Left forelimb (tissue), 1 donor: Measurements from ENCODE around the gene THYN1.

ENCODE experiments used
- DNase-seq: peaks from one replicate; pipeline ENCODE4 v3.0.0-alpha.2; 2018; ENCODE audit warnings: low spot score

THYN1 gene

DNA sequence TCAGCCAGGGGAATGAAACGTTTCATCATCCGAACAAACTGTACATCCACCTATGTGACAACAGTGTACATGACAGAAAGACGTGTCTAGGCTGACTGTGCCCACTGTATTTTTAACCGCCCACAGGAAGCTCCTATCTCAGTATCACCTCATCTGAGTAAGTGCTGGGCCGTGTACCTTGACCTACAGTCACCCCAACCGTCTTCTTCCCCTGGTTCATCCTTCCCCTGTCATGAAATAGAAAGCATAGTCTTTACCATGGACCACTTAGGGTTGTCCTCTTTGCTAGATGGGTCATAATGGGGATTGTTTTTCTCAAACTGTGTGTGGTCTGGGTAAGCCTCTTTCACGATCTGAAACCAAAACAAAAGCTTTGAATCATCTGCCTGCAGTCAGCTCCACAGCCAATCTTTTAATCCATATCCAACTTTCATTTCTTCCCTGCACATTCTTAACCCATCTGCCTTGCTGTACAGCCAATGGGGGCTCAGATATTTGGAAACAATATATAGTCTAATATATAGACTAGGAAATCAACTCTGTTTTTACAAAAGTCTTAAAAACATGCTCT, 4.2 kb downstream of the THYN1 start:
- DNase-seq: no peak

DNA sequence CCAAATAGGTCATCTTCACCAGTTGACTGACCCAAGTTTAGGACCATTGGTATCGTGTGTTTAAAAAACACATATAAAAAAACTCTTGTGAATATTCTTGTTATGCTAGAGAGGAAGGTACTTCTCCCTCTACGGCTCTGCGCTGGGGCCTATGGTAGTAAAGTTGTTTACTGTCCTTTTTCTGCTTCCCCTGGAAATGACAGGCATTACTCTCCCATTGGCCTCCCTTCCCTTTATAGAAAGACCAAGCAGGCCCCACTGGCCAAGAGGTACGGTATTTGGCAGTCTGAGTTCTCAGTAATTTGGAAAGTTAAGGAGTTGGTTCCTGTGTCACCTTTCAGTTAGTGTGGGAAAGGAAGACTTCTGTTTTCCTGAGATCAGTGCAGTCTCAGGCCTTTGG, 6.5 kb downstream of the THYN1 start:
- no peak for DNase-seq

DNA sequence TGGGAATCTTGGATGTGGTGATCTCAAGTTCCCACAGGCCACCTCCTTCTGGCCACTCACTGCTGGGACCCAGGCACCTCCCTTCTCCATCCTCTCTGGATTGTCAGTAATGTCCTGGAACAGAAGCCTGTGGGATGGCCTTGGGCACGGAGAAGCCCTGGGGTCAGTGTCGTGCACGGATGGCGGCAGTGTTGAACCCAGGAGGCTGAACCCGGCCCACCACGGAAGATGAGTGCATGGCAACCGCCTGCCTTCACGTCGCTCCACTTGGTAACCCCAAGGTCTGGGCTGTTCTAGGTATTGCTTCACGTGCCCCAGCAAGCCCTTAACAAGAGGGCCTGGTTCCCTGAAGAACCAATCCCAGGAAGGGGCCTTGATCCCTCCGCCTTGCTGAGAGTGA, 7.1 kb downstream of the THYN1 start:
- DNase-seq: no peak

DNA sequence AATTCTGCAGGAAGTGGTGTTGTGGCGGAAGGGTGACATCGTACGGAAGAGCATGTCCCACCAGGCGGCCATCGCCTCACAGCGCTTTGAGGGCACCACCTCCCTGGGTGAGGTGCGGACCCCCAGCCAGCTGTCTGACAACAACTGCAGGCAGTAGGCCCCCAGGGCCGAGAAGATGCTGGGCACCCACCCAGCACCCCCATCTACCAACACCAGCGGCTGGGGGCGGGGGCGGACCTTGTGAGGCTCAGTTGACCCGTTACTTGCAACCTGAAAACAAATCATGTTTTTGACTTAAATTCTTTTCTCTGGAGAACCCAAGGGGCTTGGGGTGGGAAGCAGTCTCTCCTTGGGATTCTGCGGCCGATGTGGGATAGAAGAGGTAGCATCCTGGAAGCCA, 7.7 kb downstream of the THYN1 start:
- DNase-seq: no peak

DNA sequence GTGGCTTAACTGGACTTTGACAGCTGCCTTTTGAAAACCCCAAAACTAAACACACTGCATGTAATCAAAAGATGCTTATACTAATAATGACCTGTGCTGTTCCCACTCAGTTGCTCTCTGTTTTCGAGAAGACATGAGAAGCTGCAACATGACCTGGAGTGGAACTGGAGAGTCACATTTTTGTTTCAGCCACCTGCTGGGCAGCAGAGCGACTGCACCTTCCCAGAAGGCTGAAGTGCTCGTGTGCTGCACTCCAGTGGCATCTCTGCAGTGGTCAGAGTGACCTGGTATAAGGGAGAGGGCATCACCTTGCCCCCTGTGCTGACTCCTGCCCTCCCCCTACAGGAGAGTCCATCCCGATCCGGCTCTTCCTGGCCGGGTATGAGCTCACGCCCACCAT, 8.6 kb downstream of the THYN1 start:
- DNase-seq: no peak

DNA sequence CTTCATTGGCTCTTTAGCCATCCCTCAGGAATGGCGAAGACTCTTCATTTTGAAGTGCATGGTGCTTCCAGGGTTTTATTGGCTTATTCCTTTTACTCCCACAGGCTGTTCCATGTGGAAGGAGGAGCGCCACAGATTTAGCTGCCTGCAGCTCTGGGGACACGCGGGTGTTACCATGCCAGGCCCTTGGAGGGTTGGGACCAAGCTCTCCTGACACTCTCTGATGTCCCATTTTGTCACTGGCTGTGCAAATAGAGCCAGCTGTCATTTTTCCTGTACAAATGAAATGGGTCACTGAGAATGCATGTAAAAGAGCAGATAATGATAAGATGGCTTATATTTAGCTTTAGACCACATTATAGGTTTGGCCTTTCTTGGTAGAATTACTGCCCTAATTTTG, 9.2 kb downstream of the THYN1 start:
- DNase-seq: no peak

DNA sequence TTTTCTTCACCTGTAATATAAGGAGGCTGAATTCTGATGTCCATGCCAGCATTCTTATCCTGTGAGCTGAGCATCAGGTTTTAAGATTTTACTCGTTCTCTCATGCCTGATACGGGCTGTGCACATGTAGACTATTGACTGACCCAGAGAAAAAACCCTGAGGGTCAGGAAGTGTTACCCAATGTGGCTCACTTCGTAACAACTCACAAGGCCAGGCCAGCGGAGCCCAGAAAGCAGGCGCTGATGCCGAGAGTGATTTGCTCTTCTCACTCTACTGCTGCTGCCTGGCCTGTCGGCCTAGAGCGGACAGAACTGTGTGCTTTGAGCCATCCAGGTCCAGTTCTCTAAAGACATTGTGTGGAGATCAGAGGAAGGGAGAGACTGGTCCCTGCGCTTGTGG, 10.8 kb downstream of the THYN1 start:
- no peak for DNase-seq

DNA sequence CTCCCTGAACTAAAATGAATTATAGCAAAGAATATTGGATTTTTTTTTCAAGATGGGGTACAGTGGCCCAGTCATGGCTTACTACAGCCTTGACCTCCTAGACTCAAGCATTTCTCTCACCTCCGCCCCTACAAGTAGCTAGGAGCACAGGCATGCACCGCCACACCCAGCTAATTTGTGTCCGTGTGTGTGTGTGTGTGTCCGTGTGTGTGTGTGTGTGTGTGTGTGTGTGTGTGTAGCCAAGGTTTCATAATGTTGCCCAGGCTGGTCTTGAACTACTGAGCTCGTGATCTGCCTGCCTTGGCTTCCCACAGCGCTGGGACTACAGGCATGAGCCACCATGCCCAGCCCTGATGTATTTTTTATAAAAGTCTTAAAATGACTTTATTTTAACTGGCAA, 12.6 kb downstream of the THYN1 start:
- no peak for DNase-seq

DNA sequence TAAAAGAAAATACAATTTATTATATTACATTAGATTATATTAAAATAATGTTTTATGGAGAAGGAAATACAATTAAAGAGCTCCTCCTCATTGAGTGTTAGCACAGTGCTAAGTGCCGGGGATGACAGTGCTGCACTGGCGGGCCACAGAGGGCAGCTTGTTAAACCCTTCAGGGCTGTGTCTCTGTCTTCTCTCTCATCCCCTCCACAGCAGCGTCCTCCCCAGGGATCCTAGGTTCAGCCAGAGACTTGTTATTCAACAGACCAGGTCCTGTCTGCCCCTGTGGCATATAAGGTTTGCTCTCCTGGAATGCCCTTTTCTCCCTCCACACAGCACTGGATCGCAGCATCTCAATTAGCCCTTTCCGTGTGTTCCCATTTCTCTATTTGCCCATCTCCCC, 14.2 kb downstream of the THYN1 start:
- DNase-seq: no peak

DNA sequence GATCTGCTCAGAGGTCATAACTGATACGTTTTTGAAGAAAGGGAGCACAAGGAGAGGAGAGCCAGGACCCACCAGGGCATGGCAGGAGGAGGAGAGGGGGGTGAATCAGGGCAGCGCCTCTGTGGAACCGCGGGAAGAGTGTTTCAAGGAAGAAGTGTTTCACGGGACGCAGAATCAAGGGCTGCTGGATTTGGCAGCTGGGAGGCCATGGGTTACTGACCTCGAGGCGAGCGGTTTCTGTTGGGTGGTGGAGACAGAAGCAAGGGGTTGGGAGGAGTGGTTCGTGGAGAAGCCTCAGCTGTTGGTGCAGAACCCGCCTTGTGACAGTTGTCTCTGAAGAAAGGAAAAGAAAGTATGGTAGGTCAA, 15.6 kb downstream of the THYN1 start:
- no peak for DNase-seq

DNA sequence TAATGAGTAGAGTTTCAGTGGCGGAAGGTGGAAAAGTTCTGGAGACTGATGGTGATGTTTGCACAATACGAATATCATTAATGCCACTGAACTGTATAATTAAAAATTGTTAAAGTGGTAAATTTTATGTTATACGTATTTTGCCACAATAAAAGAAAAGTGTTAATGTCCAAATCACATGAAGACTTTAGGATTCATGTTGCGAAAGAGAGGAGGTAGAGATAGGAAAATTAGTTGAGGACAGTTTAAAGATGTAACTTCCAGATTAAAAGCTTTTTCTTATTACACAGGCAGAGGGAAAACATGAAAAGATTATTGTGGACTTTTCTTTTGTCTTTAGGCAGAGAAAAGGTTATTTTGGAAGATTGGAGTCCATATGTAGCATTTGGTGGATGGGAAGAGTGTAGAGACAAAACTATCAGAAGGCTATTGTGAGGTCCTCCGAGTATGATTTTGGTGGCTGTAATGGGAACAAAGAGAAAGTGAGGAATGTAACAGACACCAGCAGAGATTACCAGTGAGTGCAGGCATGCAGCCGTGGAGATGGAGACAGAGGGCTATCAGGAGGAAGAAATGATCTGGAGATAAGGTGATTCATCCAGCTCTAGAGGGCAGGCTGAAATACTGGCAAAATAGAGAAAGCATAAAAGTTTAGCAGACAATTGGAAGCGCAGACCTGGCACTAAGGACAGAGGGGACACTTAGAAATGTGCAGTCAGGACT, 16.2 kb downstream of the THYN1 start:
- DNase-seq: no peak

DNA sequence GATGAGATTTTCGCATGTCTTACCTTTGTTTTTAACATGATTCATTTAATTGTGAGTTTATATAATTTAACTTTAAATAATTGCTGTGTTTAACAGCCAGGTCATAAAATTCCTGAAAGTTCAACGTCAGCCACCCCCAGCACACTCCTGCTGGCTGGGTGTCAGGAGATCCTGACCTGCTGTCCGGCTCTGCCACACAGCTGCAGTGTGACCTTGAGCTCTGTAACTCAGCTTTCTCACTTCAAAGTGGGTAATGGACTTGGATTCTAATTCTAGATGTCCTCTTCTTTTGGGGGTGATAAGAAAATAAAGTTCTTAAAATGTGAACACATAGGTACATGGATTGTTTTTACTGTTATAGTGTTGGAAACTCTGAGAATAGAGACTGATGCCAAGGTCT, 17.8 kb downstream of the THYN1 start:
- DNase-seq: no peak

DNA sequence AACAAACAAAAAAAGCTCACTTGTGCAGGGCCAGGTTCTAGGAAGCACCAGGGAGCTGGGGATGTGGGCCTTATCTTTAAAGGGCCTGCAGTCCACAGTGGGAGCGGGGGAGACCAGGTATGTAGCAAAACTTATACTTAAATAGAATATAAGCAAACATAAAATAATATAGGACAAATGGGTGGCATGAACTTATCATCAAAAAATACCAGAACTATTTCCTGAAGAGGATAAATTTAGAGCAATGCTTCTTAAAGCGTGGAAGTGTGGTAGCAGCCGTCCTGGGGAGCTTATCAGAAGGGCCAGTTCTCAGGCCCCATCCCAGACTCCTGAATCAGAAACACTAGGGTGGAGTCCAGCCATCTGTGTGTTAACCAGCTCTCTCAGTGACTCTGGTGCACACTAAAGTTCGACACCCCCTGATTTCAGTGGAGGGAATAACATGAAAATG, 19.4 kb downstream of the THYN1 start:
- DNase-seq: no peak

DNA sequence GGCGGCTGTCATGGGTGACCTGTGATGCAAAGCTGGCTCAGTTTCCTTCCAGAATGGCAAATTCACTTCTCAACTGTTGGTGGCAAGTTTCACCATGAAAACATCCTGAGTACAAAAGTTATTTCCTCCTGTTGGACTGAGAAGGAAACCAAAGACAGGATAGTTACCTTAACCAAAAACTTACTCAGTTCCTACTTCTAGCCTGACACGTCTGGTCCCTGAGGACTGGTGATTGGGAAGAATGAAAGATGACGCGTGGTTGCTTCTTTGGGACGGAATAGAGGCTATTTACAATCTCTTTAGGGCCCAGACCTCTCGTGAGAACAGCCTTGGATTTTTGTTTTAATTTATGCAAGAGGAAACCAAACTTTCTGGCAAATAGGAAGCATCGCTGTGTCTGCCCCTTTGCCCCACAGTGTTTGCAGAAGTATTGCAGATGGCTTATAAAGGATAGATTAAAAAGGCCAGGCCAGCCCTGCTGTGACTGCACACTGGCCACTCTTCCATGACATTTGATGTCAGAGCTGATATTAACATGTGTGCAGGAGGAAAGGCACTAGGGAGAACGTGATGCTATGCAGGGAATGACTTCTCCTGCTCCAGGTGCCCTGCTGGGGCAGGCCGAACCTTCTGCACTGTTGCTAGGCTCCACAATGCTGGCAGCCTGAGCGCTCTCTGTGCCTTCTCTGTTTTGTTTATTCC, 21.0 kb downstream of the THYN1 start:
- DNase-seq: no peak

DNA sequence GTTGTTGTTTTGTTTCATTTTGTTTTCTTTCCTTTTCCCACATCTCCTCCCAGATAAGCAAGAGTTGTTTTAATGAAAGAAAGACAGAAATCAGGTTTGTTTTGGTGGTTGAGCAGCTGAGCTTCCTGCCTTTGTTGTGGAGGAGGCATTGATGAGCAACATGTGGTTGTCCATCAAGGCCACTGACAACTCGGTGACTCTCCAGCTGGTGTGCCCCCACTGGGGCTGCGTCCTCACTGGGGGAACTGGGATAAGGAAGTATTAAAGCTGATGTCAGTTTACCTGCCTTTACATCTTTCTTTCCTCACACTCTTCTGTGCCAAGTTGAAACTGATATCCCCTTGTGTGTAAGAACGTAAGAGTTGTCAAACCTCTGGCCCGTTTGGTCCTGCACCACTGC, 22.8 kb downstream of the THYN1 start:
- no peak for DNase-seq

DNA sequence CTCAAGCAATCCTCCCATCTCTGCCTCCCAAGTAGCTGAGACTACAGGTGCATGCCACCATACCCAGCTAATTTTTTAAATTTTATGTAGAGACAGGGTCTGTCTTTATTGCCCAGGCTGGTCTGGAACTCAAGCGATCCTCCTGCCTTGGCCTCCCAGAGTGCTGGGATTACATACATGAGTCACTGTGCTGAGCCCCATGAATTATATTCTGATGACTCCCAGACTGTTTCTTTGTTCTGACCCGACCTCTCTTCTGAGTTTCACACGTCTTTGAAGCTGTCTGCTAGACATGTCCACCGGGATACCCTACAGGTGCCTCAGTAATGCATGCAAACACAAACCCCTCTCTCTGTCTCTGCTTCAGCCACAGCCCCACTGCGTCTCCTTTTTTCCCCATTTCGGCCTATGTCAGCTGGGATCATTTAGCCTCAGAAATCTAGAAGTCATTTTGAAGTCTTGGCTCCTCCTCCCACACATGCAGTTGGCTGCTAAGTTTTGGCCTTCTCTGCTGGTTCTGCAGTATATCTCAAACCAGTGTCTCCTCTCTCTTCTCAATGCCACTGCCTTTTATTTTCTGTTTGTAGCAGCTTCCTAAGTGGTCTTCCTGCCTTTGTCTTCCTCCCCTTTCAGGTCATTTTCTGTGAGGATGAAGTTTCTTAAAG, 23.9 kb downstream of the THYN1 start:
- DNase-seq: no peak

DNA sequence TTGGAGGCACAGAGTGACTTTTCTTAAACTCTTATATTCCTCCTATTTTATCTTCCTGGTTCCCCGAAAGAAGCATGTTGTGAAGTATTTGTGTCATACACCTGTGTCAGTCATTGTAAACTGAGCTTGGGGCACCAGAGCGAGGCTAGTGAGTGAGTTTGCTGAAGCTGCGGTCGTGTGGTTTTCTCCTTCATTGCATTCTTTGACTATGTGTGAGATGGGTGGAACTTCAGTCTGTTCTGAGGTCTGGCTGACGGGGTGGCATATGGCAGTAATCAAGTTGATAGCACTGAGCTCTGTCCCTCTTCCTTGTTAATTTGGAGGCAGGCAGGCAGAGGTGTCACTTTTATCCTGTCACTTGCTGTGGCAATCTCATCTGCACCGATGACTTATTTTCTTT, 24.5 kb downstream of the THYN1 start:
- no peak for DNase-seq

DNA sequence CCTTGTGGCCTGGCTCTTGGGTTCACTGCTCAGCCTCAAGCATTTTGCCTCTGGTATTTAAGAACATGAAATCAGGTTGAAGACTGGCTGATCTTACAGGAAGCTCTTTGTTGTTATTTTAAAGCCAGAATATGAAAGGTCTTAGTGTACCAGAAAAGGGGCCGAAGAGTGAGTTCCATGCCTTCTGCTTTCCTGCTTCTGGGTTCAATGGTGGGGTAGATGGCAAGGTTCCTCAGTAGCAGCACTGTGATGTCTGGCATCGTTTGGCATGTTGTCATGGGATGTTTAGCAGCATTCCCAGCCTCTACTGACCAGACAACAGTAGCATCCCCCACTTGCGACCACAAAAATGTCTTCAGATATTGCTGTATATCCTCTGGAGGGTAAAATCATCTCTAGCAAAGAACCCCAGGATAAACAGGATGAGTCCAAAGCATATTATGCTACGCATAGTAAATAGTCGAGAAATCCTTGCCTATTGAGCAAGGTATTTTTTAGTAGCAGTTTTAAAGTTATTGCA, 26.3 kb downstream of the THYN1 start:
- DNase-seq: no peak

DNA sequence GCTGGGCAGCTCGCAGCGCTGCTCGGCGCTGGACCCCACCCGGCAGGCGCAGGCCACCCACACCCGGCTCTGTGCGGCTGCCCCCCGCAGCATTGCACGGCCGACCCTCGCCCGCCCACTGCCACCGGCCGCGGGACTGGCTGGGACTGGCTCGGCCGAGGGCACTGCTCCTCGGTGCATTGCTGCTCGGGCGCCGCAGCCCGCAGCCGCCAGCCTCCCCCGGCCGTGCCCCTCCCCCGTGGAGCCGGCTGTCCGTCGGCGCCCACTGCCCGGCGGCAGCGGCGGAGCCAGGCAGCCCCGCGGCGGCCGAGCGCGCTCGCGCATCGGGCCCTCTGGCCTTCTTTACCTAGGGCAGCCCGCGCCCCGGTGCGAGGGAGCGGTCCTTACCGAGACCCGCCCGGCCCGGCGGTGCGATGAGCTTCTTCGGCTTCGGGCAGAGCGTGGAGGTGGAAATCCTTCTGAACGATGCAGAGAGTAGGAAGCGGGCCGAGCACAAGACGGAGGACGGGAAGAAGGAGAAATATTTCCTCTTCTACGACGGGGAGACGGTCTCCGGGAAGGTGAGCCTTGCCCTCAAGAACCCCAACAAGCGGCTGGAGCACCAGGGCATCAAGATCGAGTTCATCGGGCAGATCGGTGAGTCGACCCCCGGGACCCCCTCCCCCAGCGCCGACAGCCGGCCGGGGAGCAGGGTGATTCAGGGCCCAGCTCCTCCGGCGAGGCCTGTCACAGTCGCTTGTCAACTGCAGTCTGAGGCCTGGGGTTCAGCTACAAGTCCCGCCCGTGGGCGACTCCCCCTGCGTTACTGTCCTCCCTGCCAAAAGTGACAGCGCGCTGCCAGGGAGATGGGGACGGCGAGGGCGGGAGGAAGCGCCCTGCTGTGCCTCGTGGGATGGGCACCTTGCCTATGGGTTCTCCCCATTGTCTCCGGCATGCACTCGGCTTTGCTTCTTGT, 28.2 kb downstream of the THYN1 start:
- peak; percentile 74 for DNase-seq

DNA sequence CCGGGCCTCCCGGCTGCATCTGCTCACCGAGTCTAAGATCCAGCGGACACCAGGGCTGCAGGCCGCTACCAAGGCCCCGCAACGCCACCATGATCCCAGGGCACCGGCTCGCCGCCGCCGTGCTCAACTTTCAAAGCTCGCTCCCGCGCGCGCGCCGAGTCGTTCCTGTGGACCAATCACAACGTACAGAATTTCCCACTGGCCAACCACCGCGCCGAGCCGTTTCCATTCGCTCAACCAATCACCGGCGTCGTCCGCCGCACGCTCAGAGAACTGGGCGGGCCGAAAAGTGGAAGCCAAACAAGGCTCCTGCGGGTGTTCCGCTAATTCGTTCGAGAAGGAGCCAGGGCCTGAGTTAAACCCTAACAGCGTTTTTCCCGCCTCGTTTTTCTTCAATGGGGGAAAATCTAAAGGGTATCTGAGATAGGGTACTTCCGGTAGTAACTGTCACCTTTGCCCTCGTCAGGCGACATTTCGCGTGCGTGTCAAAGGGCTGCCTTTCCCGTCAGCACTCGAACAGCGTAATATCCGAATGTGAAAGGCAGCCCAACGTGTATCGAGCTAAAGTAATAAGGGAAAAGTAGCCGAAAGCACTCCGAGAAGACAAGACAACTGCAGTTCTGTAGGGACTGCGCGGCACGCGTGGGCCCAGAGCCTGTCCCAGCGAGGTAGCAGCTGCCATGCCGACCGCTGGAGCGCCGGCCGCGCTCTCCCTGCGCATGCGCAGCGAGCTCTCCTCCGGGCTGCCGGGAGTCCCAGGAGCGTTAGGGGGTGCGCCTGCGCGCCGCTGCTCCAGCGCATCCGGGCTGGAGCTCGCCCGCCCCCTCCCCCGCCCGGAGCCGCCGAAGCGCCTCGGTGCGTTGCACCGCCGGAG, 29.1 kb downstream of the THYN1 start, which contains the start of the genes NCAPD3 and VPS26B:
Gene NCAPD3 (minus strand): TSS at position 132 of the 874 bp plus-strand sequence. CDS start 41 bp downstream, at position 91.
Gene VPS26B (plus strand): TSS at position 836 of the 874 bp plus-strand sequence. CDS start 452 bp downstream, outside the sequence.
- peak; percentile 96 for DNase-seq
